Measurements from ENCODE around the gene BICRAL.
"Not testable (repeated sequence)": the region's sequence is repeated elsewhere in the genome, so short reads cannot be mapped to it uniquely, and the experiment has no call there.

BICRAL gene

GRCh38 chr6:42781796-42782688, at the start of gene BICRAL:
Gene BICRAL, plus strand, starts transcription at chr6:42782052. Its CDS starts 39,971 bp downstream, at chr6:42822023.
- peak; percentile 84 for DNase-seq

- not testable (repeated sequence) for DNase-seq
Observed at GRCh38 chr6:42733867-42734481, 47.9 kb upstream of the BICRAL start.

GRCh38 chr6:42735976-42736375, 45.9 kb upstream of the BICRAL start:
- no peak for DNase-seq

GRCh38 chr6:42740725-42741124, 41.1 kb upstream of the BICRAL start:
- DNase-seq, result no peak

- peak; percentile 38 for DNase-seq
Observed at GRCh38 chr6:42742116-42742894, 39.5 kb upstream of the BICRAL start.

- no peak for DNase-seq
Observed at GRCh38 chr6:42744351-42744893, 37.4 kb upstream of the BICRAL start.

- DNase-seq, result peak; percentile 51
Observed at GRCh38 chr6:42745083-42745639, 36.7 kb upstream of the BICRAL start.

- peak; percentile 99 for DNase-seq
Observed at GRCh38 chr6:42745640-42746462, 36.0 kb upstream of the BICRAL start, which contains the start of gene TBCC. Gene TBCC, minus strand, starts transcription at chr6:42746103. Its CDS starts 30 bp downstream, at chr6:42746073.

- peak; percentile 93 for DNase-seq
Observed at GRCh38 chr6:42746463-42747391, 35.1 kb upstream of the BICRAL start.

- DNase-seq, result peak; percentile 71
Observed at GRCh38 chr6:42748203-42748898, 33.5 kb upstream of the BICRAL start.

GRCh38 chr6:42751055-42751454, 30.8 kb upstream of the BICRAL start:
- DNase-seq, result no peak

GRCh38 chr6:42754759-42755158, 27.1 kb upstream of the BICRAL start:
- no peak for DNase-seq

GRCh38 chr6:42756722-42757121, 25.1 kb upstream of the BICRAL start:
- DNase-seq, result no peak

- no peak for DNase-seq
Observed at GRCh38 chr6:42758756-42759430, 23.0 kb upstream of the BICRAL start.

GRCh38 chr6:42761287-42762067, 20.4 kb upstream of the BICRAL start:
- DNase-seq, result no peak

GRCh38 chr6:42762426-42762859, 19.4 kb upstream of the BICRAL start:
- DNase-seq, result peak; percentile 51

- no peak for DNase-seq
Observed at GRCh38 chr6:42762950-42763349, 18.9 kb upstream of the BICRAL start.

- DNase-seq, result no peak
Observed at GRCh38 chr6:42764911-42765648, 16.8 kb upstream of the BICRAL start.
